ENCODE measurements around the gene NRIP1. TPM values are rescaled to one million over a fixed set of nuclear protein-coding genes. Genes with fewer than 3 reads are reported as not detected.

NRIP1 gene
- total and polyA plus RNA-seq, 10 of the 15 experiments (the other 5 are each of a cell fraction or from before 2014, with no cell fraction given): 2.9 to 26.1 (median 9.3) TPM

GRCh38 chr21:15029077-15029476 lies 35.7 kb downstream of the NRIP1 start (continued):
- TF ChIP-seq GATAD2B (conservative IDR thresholded peaks at IDR 0.05; ENCODE audit: low read depth): no peak
- TF ChIP-seq IKZF2 (IDR thresholded peaks at IDR 0.05): no peak
- no peak for TF ChIP-seq CBFB (IDR thresholded peaks at IDR 0.05; ENCODE audit: low read depth)
- TF ChIP-seq JUNB (IDR thresholded peaks at IDR 0.05): no peak
- TF ChIP-seq JUND (IDR thresholded peaks at IDR 0.05; ENCODE audit: low read depth, low read length): no peak

GRCh38 chr21:15028186-15028585 lies 36.6 kb downstream of the NRIP1 start:
- Histone ChIP-seq H3K4me2 (ENCODE audit: control insufficient read depth, insufficient read depth) (no peak overlapping the region), H3K27me3 (replicated peaks in 1 of 2; ENCODE audit: control insufficient read depth in 2 of 2, insufficient read depth in 2 of 2, low read length in 1 of 2) (no peaks in the 10 kb centered on the region), H4K20me1 (ENCODE audit: control insufficient read depth, insufficient read depth) (no peaks in the 10 kb centered on the region), H3K36me3 (ENCODE audit: control insufficient read depth in 2 of 2, insufficient read depth in 2 of 2, low read length in 1 of 2) (no peaks in the 10 kb centered on the region; a peak in 1 of 4 replicates), H3K4me3 (no peak overlapping the region), H3K9ac (ENCODE audit: control insufficient read depth, insufficient read depth, low read length) (no peak overlapping the region), H3K4me1 (ENCODE audit: control insufficient read depth, insufficient read depth, low read length) (no peaks in the 10 kb centered on the region), H3K9me3 (replicated peaks; ENCODE audit: control insufficient read depth, insufficient read depth, low read length) (no peaks in the 10 kb centered on the region; the same call in 2 of the 3 replicates), H3K79me2 (ENCODE audit: control insufficient read depth, insufficient read depth, low read length) (no peaks in the 10 kb centered on the region), H2AFZ (ENCODE audit: control insufficient read depth, low read depth, low read length) (no peak overlapping the region), H3K27ac (ENCODE audit: control insufficient read depth, insufficient read depth) (no peak overlapping the region)
- ATAC-seq: no peak
- no peak for FAIRE-seq
- BruUV-seq (replicated peaks): no TSS peak
- intact Hi-C loops (cut with micrococcal nuclease; ENCODE audit: unreplicated experiment) (no loop called here), in situ Hi-C loops (cut with MboI) (loop anchor here (25.0 kb wide), 1 partner anchor 709 kb away; the partner anchor contains the start of gene USP25)
- ChIA-PET CTCF (interaction anchor here (0.7 kb wide), 1 partner anchor 159 kb away, joined by 3 read pairs; no protein-coding TSS in a partner anchor), POLR2A (no interaction called here), RAD21 (ENCODE audit: unreplicated experiment) (no interaction called here), SMC1A (ENCODE audit: uncharacterized antibody, unreplicated experiment) (interaction anchor here (0.7 kb wide), 1 partner anchor 24 kb away, joined by 3 read pairs; no protein-coding TSS in a partner anchor)
- no peak for TF ChIP-seq ATF7 (IDR thresholded peaks at IDR 0.05; ENCODE audit: low read depth)
- TF ChIP-seq POLR2AphosphoS2 (IDR thresholded peaks at IDR 0.05; ENCODE audit: low read depth, low read length): no peak
- TF ChIP-seq SRF (IDR thresholded peaks at IDR 0.05; ENCODE audit: low read depth in 2 of 2, low read length in 2 of 2): no peak
- TF ChIP-seq ATF3 (IDR thresholded peaks at IDR 0.05; ENCODE audit: borderline replicate concordance, extremely low read depth, low read depth, low read length): no peak
- TF ChIP-seq KLF5 (IDR thresholded peaks at IDR 0.05; ENCODE audit: partially characterized antibody): no peak
- no peak for TF ChIP-seq CBX5 (IDR thresholded peaks at IDR 0.05; ENCODE audit: low read depth)
- no peak for TF ChIP-seq E2F4 (IDR thresholded peaks at IDR 0.05; ENCODE audit: low read depth, low read length)
- TF ChIP-seq MYB (IDR thresholded peaks at IDR 0.05; ENCODE audit: borderline replicate concordance, low read depth, low read length): no peak
- TF ChIP-seq YY1 (IDR thresholded peaks at IDR 0.05; ENCODE audit: low read depth, low read length): no peak
- TF ChIP-seq IRF4 (IDR thresholded peaks at IDR 0.05; ENCODE audit: low read depth, low read length): no peak
- no peak for TF ChIP-seq ASH2L (IDR thresholded peaks at IDR 0.05; ENCODE audit: borderline replicate concordance, low read depth)
- no peak for TF ChIP-seq PKNOX1 (IDR thresholded peaks at IDR 0.05)
- no peak for DNase-seq (ENCODE audit: low read depth, low spot score)
- 12% methylated on average over 3 of the region's 3 CpGs for WGBS (ENCODE audit: insufficient coverage, insufficient replicate concordance, low lambda C conversion rate, missing lambda C conversion rate)

Measured in GM12878 (cell line).